ENCODE measurements around the gene NR2C2AP.
"Not testable (repeated sequence)": the region's sequence is repeated elsewhere in the genome, so short reads cannot be mapped to it uniquely, and the experiment has no call there.

The NR2C2AP gene, protein sequence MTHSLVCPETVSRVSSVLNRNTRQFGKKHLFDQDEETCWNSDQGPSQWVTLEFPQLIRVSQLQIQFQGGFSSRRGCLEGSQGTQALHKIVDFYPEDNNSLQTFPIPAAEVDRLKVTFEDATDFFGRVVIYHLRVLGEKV

DNA sequence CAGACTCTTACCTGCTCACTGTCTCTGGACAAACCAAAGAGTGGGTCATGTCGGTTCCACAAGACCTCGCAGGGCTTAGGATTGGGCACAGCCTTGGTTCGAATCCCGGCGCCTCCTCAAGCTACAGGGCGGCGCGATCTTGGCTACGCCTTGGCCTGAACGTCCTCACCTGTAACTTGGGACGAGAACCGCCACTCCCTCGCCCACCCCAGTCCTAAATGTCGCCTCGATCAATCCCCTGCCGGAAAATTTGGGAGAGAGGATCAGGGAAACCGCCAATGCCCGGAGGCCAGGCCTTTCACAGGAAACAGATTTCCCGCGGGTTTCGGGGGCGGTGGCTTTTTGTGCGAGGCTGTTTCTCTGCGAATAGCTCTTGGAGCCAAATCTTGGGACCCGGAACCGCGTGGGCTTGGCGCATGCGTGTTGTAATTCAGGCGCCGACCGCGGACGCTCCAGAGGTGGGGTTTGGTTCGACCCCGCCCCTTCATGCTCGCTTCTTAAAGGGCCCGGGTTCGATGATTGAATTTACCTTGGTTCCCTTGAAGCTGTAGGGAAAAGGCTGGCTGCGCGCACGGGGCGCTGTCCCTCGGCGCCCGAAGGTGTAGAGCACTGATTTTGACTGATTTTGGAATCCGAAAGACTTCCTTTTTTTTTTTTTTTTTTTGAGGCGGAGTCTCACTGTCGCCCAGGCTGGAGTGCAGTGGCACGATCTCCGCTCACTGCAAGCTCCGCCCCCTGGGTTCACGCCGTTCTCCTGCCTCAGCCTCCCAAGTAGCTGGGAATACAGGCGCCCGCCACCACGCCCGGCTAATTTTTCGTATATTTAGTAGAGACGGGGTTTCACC lies at the start of gene NR2C2AP:
TSS of gene NR2C2AP (minus strand) at position 403 of the 845 bp plus-strand sequence. CDS start at position 49, 354 bp downstream.
- peak; percentile 91 for DNase-seq (ENCODE audit: low read depth)

- DNase-seq (ENCODE audit: low read depth): no peak
Observed at GRCh38 chr19:19250196-19250801, 47.1 kb upstream of the NR2C2AP start.

DNA sequence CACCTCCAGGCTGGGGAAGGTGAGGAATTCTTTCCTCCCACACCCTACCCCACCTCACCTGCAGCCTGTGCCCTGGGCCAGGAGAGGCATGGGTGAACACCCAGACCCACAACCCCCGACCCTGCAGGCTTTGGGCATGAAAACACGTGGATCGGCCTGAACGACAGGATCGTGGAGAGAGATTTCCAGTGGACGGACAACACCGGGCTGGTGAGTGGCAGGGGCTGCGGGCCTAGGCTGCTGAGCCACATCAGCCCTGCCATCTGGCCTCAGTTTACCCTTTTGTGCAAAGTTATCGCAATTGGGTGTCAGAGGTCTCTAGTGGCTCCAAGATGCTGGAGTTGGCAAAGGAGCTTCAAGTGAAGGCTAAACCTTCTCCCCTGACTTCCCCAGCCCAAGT lies 37.3 kb upstream of the NR2C2AP start:
- DNase-seq (ENCODE audit: low read depth): no peak

DNA sequence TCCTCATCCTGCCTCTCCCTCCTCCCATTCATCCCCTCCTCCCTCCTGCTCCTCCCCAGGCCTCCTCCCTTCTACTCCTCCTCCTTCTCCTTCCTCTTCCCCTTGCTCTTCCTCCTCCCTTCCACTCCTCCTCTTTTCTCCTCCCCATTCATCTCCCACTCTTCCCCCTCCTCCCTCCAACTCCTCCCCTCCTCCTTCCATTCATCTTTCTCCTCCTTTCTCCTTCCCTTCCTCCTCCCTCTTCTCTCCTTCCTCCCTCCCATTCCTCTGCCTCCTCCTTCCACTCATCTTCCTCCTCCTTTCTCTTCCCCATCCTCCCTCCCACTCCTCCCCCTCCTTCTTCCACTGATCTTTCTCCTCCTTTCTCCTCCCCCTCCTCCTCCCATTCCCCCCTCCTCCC lies 36.5 kb upstream of the NR2C2AP start:
- DNase-seq (ENCODE audit: low read depth): no peak

DNA sequence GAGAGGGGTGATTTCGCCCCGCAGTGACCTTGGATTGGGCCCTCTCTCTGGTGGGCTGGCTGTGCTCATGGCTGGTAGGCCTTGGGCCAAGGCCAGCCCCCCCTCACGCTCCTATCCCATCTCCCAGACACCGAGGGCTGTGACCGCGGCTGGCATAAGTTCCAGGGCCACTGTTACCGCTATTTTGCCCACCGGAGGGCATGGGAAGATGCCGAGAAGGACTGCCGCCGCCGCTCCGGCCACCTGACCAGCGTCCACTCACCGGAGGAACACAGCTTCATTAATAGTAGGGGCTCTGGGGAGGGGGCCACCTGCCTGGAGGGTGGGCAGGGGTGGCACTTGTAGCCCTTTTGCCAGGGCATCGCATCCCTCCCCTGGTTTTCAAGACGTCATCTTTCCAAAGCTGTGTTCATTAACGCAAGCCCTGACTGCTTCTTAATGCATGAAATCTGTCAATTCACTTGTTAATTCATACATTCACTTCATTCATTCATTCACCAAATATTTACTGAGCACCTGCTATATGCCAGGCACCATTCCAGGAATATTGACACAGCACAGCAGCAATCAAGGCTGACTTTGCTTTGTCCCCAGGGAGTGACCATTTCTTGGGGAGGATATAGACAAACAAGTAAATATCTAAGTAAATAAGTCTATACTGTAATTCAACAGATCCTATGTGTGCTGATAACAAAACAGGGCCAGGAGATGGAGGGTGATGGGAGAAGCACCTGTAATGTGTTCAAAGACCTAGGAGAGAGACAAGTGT lies 35.1 kb upstream of the NR2C2AP start:
- DNase-seq (ENCODE audit: low read depth): no peak

GRCh38 chr19:19236173-19236572 lies 33.0 kb upstream of the NR2C2AP start:
- DNase-seq (ENCODE audit: low read depth): no peak

- no peak for DNase-seq (ENCODE audit: low read depth)
Observed at GRCh38 chr19:19234220-19234816, 31.1 kb upstream of the NR2C2AP start.

DNA sequence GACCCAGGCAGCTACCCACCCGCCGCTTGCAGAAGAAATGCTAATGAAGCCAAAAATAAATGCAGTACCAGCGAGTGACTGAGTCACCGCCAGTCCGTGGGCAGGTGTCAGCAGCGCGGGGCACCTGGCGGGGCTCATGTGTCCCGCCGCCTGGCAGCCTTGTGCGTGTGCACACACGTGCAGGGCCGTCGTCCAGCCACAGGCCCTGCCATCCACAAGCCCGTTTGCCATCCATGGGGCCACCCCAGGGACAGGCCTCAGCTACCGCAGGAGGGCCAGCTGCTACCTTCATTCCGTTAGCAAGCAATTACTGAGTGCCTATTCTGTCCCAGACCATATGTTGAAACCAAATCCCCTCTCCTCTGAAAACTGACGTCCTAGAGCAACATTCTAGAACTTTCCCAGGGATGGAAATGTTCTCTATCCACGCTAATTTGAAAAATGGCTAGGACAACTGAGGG lies 29.1 kb upstream of the NR2C2AP start:
- no peak for DNase-seq (ENCODE audit: low read depth)

DNA sequence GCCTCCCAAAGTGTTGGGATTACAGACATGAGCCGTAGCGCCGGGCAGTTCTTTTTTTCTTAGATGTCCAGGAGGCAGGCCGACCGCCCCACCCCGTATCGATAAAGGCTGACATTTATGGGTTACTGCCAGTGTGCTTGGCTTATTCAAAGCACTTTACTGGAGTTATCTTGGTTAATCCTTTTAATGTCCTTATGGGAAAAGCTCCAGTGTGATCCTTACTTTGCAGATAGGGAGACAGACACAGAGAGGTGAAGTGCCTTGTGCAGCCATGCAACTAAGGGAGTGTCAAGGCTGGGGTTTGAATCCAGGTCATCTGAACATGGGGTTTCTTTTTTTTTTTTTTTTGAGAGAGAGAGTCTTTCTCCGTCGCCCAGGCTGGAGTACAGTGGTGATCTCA lies 27.8 kb upstream of the NR2C2AP start:
- no peak for DNase-seq (ENCODE audit: low read depth)

- DNase-seq (ENCODE audit: low read depth): no peak
Observed at GRCh38 chr19:19229701-19230100, 26.5 kb upstream of the NR2C2AP start.

GRCh38 chr19:19227217-19227616 lies 24.0 kb upstream of the NR2C2AP start:
- no peak for DNase-seq (ENCODE audit: low read depth)

- DNase-seq (ENCODE audit: low read depth): no peak
Observed at GRCh38 chr19:19226663-19227062, 23.4 kb upstream of the NR2C2AP start.

- no peak for DNase-seq (ENCODE audit: low read depth)
Observed at GRCh38 chr19:19226204-19226603, 23.0 kb upstream of the NR2C2AP start.

DNA sequence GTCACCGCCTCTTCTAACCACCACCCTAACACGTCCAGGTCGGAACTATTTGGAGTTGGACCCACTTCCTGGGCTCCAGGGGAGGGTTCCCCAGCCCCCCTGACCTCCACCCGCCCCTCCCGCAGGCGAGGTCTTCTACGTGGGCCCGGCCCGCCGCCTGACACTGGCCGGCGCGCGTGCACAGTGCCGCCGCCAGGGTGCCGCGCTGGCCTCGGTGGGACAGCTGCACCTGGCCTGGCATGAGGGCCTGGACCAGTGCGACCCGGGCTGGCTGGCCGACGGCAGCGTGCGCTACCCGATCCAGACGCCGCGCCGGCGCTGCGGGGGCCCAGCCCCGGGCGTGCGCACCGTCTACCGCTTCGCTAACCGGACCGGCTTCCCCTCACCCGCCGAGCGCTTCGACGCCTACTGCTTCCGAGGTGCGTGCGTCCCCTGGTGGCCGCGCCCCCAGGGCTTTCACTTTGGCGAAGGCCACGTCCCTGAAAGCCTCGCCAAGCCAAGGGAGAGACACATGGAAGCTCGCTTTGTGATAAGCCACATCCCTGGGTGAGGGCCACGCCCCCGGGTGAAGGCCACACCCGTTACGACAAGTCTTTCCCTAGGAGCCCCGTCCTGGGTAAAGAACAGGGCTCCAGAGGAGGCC lies 21.8 kb upstream of the NR2C2AP start:
- peak; percentile 61 for DNase-seq (ENCODE audit: low read depth)

GRCh38 chr19:19224150-19224851 lies 21.1 kb upstream of the NR2C2AP start:
- no peak for DNase-seq (ENCODE audit: low read depth)

- no peak for DNase-seq (ENCODE audit: low read depth)
Observed at GRCh38 chr19:19223636-19224035, 20.4 kb upstream of the NR2C2AP start.

- no peak for DNase-seq (ENCODE audit: low read depth)
Observed at GRCh38 chr19:19223060-19223459, 19.8 kb upstream of the NR2C2AP start.

DNA sequence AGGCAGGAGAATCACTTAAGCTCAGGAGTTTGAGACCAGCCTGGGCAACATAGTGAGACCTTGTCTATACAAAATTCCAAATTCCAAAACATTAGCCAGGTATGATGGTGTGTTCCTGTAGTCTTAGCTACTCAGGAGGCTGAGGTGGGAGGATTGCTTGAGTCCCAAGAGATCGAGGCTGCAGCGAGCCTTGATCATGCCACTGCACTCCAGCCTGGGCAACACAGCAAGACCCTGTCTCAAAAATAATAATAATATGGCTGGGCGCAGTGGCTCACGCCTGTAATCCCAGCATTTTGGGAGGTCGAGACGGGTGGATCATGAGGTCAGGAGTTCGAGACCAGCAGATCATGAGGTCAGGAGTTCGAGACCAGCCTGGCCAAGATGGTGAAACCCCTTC lies 17.8 kb upstream of the NR2C2AP start:
- not testable (repeated sequence) for DNase-seq (ENCODE audit: low read depth)

DNA sequence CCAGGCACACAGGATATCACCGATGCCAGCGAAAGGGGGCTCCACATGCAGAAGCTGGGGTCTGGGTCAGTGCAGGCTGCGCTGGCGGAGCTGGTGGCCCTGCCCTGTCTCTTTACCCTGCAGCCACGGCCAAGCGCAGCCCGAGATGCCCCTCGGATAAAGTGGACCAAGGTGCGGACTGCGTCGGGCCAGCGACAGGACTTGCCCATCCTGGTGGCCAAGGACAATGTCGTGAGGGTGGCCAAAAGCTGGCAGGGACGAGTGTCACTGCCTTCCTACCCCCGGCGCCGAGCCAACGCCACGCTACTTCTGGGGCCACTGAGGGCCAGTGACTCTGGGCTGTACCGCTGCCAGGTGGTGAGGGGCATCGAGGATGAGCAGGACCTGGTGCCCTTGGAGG lies 15.7 kb upstream of the NR2C2AP start:
- DNase-seq (ENCODE audit: low read depth): no peak

- DNase-seq (ENCODE audit: low read depth): no peak
Observed at GRCh38 chr19:19217099-19217498, 13.9 kb upstream of the NR2C2AP start.

DNA sequence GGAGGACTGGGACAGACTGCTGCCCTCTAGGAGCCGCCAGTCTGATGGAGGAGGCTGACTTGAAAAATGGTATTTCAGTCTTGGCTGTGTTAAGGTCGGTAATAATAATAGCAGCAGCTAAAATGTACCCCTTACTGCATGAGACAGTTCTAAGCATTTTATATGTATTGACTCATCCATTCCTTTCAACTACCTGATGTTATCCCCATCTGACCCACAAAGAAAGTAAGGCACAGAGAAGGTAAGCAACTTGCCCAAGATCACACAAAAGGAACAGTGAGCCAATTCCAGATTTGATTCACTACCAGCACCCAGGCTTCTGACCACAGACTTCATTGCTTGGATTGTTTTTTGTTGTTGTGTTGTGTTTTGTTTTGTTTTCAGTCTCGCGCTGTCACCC lies 12.6 kb upstream of the NR2C2AP start:
- no peak for DNase-seq (ENCODE audit: low read depth)
